SW480 (cell line): ENCODE measurements around the gene TMEM184C.
A peak's percentile ranks its signal among the peaks of the same experiment; 100 is the strongest.

Experiments
- DNase-seq: peaks from one replicate; pipeline ENCODE4 v3.0.0-alpha.2; 2016; ENCODE audit warnings: low spot score

TMEM184C gene

GRCh38 chr4:147599769-147600168 is 17.4 kb upstream of the TMEM184C start:
- DNase-seq = no peak

DNA sequence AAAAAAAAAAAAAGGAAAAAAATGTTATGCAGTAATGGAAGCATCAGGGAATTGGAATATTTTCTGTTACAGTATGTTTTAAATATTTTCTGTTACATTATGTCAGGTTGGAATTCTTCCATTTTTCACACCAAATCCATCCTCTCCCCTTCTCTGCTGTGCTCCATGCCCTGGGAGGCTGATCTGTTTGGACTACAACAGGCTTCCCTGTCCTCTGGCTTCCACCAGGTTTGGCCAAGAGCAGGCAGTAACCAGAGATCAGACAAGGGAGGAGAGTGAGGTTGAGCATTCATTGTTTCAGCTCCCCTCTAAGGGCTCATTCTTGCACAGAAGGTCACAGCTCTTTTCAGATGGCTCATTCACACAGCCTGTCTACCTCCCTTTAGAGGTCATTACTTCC is 11.7 kb upstream of the TMEM184C start:
- DNase-seq = no peak

DNA sequence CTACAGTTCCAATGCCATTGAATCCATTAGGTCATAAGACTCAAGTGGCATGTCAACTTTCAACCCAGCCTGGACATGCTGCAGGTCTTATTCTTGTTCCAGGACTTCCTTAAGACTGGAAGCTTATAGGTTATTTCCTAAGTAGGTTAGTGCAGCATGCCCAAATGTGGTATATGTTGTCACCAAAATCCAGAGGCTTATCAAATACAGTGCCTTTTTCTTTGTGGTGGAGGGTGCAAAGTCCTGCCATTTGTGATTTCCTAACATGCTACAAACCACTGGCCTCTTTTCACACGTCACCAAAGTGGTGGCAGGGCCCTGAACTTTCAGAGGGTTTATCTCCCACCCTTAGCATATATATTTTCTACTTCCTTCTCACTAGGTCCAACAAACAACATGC is 9.7 kb upstream of the TMEM184C start:
- no peak for DNase-seq

DNA sequence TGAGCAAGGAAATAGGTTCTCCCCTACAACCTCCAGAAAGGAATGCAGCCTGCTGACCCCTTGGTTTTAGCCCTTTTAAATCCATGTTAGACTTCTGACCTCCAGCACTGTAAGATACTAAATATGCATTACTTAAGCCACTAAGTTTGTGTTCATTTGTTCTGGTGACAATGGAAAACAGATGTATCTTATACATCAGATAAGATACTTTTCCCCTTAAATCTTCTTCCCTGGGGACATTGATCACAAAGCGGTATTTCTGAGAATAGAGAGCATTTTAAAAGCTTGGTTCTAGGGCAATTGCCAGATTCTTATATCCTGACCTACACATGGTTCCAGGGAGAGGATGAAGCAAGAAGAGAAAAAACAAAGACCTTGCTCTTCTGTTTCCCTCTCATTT is 6.5 kb upstream of the TMEM184C start:
- no peak for DNase-seq

- DNase-seq = no peak
Observed at GRCh38 chr4:147616849-147617172, 386 bp upstream of the TMEM184C start.

DNA sequence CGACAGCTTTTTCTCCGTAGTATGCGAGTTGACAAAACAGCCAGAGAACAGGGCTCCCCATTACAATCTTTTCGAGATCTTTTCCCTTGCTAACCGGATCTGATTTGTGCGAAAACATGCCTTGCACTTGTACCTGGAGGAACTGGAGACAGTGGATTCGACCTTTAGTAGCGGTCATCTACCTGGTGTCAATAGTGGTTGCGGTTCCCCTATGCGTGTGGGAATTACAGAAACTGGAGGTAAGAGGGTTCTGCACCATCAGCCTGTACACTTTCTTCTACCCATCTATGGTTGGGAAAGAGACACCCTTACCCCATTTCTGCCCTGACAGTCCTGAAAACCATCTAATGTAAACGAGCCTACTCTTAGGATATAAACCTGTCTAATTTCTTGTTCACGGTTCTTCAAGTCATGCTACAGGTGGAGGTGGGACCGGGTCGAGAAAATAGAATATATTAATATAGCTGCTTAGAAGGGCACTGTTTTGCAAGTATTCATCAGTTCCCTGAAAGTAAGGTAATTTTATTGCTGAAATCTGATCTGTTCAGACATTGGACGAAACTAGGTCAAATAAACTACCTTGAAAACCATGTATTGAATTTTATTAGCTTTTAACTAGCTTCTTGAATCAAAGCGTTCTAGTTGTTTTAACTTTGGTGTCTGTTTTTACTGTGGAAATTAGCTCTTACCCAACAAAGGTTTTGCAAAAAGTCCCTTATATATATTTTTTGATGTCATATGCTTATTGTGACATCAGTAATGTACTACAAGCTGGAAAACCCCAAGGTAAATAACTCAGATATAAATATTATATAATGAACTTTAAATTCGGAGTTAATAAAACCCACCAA is 869 bp downstream of the TMEM184C start:
- peak; percentile 3 for DNase-seq

DNA sequence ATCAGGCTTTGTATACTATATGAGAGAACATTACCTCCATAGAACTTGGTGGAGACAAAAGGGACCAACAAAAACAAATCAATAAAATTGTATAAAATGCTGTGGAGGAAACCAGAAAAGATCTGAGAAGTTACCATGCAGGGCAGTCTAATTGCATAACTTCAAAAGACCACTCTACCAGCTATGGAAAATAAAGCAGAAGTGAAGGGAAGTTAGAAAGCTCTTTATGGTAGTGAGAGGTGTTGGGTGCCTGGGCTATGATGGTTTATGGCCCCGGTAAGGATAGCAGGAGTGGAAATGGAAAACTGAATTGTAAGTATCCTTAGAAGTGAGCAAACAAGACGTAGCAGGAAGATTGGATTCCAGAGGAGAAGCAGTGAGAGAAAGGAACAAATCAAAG is 3.1 kb downstream of the TMEM184C start:
- no peak for DNase-seq

- no peak for DNase-seq
Observed at GRCh38 chr4:147625733-147626132, 8.5 kb downstream of the TMEM184C start.

GRCh38 chr4:147626903-147627302 is 9.7 kb downstream of the TMEM184C start:
- no peak for DNase-seq

DNA sequence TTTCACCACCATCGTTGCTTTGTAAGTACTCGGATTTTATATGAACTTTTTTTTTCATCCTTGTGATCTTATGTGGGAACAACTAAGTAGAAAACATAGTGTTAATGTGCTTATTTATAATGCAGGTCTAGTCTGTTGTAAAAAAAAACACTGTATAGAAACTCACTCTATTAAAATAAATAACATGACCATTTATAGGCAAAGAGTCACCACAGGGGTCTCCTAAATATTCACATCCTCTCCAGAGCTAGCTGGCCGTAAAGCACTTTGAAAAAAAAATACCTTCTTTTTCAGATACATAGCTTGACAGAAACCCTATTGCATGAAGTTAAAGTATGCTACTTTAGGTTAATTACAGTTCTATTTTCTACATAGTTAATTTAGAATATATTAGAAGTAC is 11.2 kb downstream of the TMEM184C start:
- no peak for DNase-seq

DNA sequence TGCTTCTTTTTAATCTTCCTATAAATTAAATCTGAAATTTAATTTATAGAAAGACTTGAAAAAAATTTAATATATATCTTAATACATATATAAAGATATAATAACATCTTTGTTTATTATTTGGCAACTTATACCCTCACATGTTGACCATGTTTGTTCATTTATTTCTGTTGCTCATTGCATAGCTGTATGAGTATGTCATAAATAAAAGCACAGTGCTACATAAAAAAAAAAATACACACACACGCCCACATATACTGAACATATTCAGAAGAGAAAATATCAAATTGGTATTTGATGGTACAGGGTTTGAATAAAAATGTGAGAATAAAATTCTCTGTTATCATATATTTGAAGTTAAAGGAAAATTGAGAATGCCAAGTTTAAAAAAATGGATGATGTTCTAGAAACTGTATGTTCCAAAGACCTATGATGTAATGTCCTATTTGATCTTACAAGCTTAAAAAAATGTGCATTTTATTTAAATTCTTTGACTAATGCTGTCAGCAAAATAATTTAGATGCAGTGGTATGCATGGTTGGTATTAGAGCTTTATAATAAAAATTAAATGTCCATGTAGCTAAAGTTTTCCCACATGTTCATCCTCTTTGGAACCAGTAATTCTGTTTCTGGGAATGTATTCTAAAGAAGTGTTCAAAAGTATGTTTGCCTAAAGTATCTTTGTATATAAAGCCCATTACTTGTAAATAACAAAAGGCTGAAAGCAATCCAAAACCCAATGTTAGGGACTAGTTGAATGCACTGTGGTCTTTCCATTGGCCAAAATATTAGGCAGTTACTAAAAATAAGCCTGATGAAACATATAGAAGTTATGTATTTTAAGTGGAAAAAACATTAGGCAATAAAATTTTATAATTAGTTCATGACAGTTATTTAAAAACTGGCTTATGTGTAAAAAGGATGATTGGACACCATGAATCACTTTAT is 12.9 kb downstream of the TMEM184C start:
- no peak for DNase-seq

DNA sequence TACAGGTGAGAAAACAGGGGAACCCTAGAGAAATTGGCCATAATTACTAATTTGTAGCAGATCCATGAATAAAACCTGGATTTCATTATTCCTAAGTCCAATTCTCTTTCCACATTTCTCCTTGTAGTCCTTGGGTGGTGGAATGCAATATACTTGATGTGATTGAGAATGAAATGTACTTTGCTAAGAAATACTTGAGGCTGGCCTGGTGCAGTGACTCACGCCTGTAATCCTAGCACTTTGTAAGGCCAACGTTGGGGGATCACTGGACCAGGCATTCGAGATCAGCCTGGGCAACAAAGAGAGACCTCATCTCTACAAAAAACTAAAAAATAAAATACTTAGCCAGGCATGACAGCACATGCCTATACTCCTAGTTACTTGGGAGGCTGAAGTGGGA is 15.9 kb downstream of the TMEM184C start:
- DNase-seq = no peak

- no peak for DNase-seq
Observed at GRCh38 chr4:147633643-147634042, 16.4 kb downstream of the TMEM184C start.

DNA sequence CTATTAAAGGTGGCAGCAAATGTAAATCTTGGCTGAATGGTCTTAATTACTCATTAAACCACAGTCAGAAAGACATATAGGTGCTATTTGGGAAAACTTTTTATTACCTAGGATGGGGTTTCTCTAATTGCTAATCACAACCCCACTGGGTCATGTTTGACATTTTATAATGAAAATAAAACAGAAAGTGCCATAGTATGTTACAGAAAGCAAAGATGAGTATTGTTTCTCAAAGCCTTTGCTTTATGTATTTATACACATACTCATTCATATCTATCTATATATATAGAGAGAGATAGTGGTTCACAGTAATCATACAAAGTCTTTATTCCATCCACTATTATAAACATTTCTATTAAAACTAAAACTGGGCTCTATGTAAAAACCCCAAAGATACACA is 18.2 kb downstream of the TMEM184C start:
- DNase-seq = no peak

DNA sequence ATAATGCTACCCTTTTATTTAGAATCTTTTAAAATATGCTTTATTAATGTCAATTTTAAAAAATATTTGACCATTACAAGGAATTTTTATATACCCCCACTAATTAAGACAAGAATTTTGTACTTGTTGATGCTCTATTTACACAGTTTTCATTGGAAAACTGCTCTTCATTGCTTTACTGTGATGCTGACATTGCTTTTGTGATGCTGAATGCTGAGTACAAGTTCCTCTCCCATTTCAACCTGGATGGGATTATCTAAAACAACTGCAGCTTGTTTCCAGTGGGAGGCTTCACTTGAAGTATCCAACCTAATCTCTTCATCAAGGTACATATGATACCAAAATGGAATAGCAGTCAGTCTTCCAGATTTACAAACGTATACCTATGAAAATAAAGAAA is 21.2 kb downstream of the TMEM184C start:
- DNase-seq = no peak

DNA sequence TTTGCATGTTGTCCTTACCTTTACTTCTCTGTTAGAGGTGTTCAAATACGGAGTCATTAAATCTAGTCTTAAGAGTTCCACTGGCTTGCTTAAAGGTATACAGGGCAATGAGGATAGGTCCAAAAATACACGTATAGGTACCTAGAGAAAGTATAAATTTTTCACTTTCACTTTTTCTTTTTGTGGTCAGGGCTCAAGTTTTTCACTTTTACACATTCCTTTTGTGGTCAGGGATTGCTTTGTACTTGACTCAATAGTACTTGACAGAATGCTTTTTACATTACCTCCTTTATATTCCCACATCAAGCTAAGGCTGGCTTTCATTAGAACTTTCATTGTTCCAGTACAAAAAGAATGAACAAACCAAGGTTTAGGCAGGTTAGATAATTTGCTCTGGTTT is 21.7 kb downstream of the TMEM184C start:
- DNase-seq = no peak

- DNase-seq = no peak
Observed at GRCh38 chr4:147639388-147639787, 22.2 kb downstream of the TMEM184C start.

DNA sequence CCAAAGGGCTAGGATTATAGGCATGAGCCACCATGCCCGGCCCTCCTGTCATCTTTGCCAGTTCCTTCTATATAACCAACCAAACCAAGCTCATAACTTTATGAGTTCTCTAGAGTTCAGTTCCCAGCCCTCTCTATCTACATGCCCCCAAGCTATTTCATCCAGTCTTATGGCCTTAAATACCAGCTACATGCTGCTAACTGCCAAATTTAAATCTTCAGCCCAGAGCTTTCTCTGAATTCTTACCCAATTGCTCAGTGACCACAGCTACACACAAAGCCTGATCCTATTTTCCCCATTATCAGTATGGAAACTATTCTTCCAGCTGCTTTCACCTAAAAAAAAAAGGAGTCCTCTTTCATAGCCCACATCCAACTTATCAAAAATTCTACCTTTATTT is 23.1 kb downstream of the TMEM184C start:
- DNase-seq = no peak

- no peak for DNase-seq
Observed at GRCh38 chr4:147643616-147644015, 26.4 kb downstream of the TMEM184C start.

GRCh38 chr4:147644471-147644870 is 27.3 kb downstream of the TMEM184C start:
- DNase-seq = no peak

GRCh38 chr4:147645099-147645498 is 27.9 kb downstream of the TMEM184C start:
- no peak for DNase-seq

- DNase-seq = no peak
Observed at GRCh38 chr4:147648656-147649055, 31.5 kb downstream of the TMEM184C start.

GRCh38 chr4:147651563-147651962 is 34.4 kb downstream of the TMEM184C start:
- no peak for DNase-seq
